ENCODE results near the gene FNDC3A.
"Not testable (repeated sequence)": the region's sequence is repeated elsewhere in the genome, so short reads cannot be mapped to it uniquely, and the experiment has no call there.

DNA sequence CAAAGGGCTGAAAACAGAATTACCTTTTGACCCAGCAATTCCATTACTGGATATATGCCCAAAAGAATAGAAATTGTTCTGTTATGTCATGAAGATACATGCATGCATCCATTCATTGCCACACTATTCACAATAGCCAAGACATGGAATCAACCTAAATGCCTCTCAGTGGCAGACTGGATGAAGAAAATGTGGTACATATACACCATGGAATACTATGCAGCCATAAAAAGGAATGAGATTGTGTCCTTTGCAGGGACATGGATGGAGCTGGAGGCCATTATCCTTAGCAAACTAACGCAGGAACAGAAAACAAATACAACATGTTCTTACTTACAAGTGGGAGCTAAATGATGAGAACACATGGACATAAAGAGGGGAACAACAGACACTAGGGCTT is 92.8 kb downstream of the FNDC3A start:
- TF ChIP-seq, protein P1, sequence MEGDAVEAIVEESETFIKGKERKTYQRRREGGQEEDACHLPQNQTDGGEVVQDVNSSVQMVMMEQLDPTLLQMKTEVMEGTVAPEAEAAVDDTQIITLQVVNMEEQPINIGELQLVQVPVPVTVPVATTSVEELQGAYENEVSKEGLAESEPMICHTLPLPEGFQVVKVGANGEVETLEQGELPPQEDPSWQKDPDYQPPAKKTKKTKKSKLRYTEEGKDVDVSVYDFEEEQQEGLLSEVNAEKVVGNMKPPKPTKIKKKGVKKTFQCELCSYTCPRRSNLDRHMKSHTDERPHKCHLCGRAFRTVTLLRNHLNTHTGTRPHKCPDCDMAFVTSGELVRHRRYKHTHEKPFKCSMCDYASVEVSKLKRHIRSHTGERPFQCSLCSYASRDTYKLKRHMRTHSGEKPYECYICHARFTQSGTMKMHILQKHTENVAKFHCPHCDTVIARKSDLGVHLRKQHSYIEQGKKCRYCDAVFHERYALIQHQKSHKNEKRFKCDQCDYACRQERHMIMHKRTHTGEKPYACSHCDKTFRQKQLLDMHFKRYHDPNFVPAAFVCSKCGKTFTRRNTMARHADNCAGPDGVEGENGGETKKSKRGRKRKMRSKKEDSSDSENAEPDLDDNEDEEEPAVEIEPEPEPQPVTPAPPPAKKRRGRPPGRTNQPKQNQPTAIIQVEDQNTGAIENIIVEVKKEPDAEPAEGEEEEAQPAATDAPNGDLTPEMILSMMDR (IDR thresholded peaks at IDR 0.05; ENCODE audit: borderline replicate concordance, extremely low read depth, low read length, poor library complexity, severe bottlenecking), result not testable (repeated sequence)
- not testable (repeated sequence) for TF ChIP-seq EZH2 (IDR thresholded peaks at IDR 0.05; ENCODE audit: borderline replicate concordance, low read depth, low read length, severe bottlenecking)
